ACC112 (cell line): ENCODE measurements around the gene CAMTA1.

Experiments
- H2AFZ ChIP-seq: fragments of 200-600 bp; sonication (generic); one replicate; pipeline ENCODE4 v1.6.0; 2017; ENCODE audit warnings: antibody characterized with exemption, low read length; ENCODE audit not compliant: unreplicated experiment
- H3K27ac ChIP-seq: fragments of 200-600 bp; sonication (generic); 2 replicates; pipeline ENCODE4 v1.5.1; 2014; ENCODE audit warnings: low read depth, mild to moderate bottlenecking, antibody characterized with exemption, low read length, moderate library complexity
- H3K27me3 ChIP-seq: fragments of 200-600 bp; sonication (generic); 2 replicates; pipeline ENCODE4 v1.6.1; 2014; ENCODE audit warnings: mild to moderate bottlenecking, antibody characterized with exemption, low read length, moderate library complexity, mixed read lengths; ENCODE audit not compliant: insufficient read depth
- H3K36me3 ChIP-seq: fragments of 200-600 bp; sonication (generic); 2 replicates; pipeline ENCODE4 v1.6.1; 2016; ENCODE audit warnings: mild to moderate bottlenecking, antibody characterized with exemption, low read length, moderate library complexity, mixed read lengths; ENCODE audit not compliant: insufficient read depth
- H3K4me1 ChIP-seq: fragments of 200-600 bp; sonication (generic); one replicate; pipeline ENCODE4 v1.6.1; 2016; ENCODE audit warnings: low read length, mixed read lengths; ENCODE audit not compliant: insufficient read depth, unreplicated experiment, control insufficient read depth
- H3K4me3 ChIP-seq: fragments of 200-600 bp; sonication (generic); 2 replicates; pipeline ENCODE4 v1.5.1; 2014; ENCODE audit warnings: mild to moderate bottlenecking, low read depth, low read length
- H3K79me2 ChIP-seq: fragments of 200-600 bp; sonication (generic); one replicate; pipeline ENCODE4 v1.6.0; 2016; ENCODE audit warnings: low read length; ENCODE audit not compliant: control insufficient read depth, unreplicated experiment, insufficient read depth

The CAMTA1 gene

GRCh38 chr1:7549277-7550161, 764.3 kb downstream of the CAMTA1 start:
- Histone ChIP-seq H3K36me3 (no peaks in the 10 kb centered on the region), H3K79me2 (no peaks in the 10 kb centered on the region), H3K27ac (peak overlapping the region; percentile 88), H3K27me3 (peaks cover under 1% of the 10 kb centered on the region; the same call in 1 of the 2 replicates), H3K4me3 (peak overlapping the region; percentile 45), H2AFZ (peak overlapping the region; percentile 41), H3K4me1 (peaks cover 16% of the 10 kb centered on the region)

- no peaks in the 10 kb centered on the region for H3K79me2 ChIP-seq
- H3K27ac ChIP-seq: peak overlapping the region; percentile 88
- peaks cover 8% of the 10 kb centered on the region for H3K27me3 ChIP-seq
These were observed 765.1 kb downstream of the CAMTA1 start for GRCh38 chr1:7550261-7550865.

GRCh38 chr1:7550981-7551380, 765.7 kb downstream of the CAMTA1 start:
- Histone ChIP-seq H2AFZ (no peak overlapping the region), H3K36me3 (no peaks in the 10 kb centered on the region), H3K27ac (no peak overlapping the region), H3K4me1 (peaks cover 16% of the 10 kb centered on the region), H3K27me3 (peaks cover 8% of the 10 kb centered on the region), H3K79me2 (no peaks in the 10 kb centered on the region), H3K4me3 (no peak overlapping the region)

More at GRCh38 chr1:7550261-7550865, 765.1 kb downstream of the CAMTA1 start:
- no peak overlapping the region for H2AFZ ChIP-seq
- no peak overlapping the region for H3K4me3 ChIP-seq
- H3K4me1 ChIP-seq: peaks cover 16% of the 10 kb centered on the region
- no peaks in the 10 kb centered on the region for H3K36me3 ChIP-seq

GRCh38 chr1:7551442-7551841, 766.2 kb downstream of the CAMTA1 start:
- Histone ChIP-seq H2AFZ (no peak overlapping the region), H3K4me3 (no peak overlapping the region), H3K36me3 (no peaks in the 10 kb centered on the region), H3K27me3 (peaks cover 12% of the 10 kb centered on the region), H3K27ac (no peak overlapping the region), H3K4me1 (peaks cover 16% of the 10 kb centered on the region), H3K79me2 (no peaks in the 10 kb centered on the region)

- Histone ChIP-seq H3K27me3 (peaks cover 19% of the 10 kb centered on the region), H3K4me3 (no peak overlapping the region), H3K79me2 (no peaks in the 10 kb centered on the region), H3K27ac (no peak overlapping the region), H2AFZ (no peak overlapping the region), H3K4me1 (peaks cover 16% of the 10 kb centered on the region), H3K36me3 (no peaks in the 10 kb centered on the region)
These were observed 767.1 kb downstream of the CAMTA1 start for GRCh38 chr1:7552402-7552801.

- no peak overlapping the region for H2AFZ ChIP-seq
- H3K4me3 ChIP-seq: no peak overlapping the region
- H3K27ac ChIP-seq: no peak overlapping the region
- H3K27me3 ChIP-seq: peaks cover 19% of the 10 kb centered on the region
- no peaks in the 10 kb centered on the region for H3K36me3 ChIP-seq
- H3K79me2 ChIP-seq: no peaks in the 10 kb centered on the region
- H3K4me1 ChIP-seq: peaks cover 16% of the 10 kb centered on the region
These were observed 767.9 kb downstream of the CAMTA1 start for GRCh38 chr1:7553042-7553690.

- H2AFZ ChIP-seq: no peak overlapping the region
These were observed 769.4 kb downstream of the CAMTA1 start for GRCh38 chr1:7554385-7555235.

GRCh38 chr1:7555391-7556185, 770.3 kb downstream of the CAMTA1 start:
- Histone ChIP-seq H3K4me3 (no peak overlapping the region), H2AFZ (no peak overlapping the region), H3K79me2 (no peaks in the 10 kb centered on the region), H3K27ac (no peak overlapping the region), H3K4me1 (no peaks in the 10 kb centered on the region), H3K27me3 (peaks cover 19% of the 10 kb centered on the region), H3K36me3 (no peaks in the 10 kb centered on the region)

More at GRCh38 chr1:7554385-7555235, 769.4 kb downstream of the CAMTA1 start:
- Histone ChIP-seq H3K27ac (no peak overlapping the region), H3K4me1 (peaks cover 9% of the 10 kb centered on the region), H3K4me3 (no peak overlapping the region), H3K27me3 (peaks cover 19% of the 10 kb centered on the region), H3K79me2 (no peaks in the 10 kb centered on the region), H3K36me3 (no peaks in the 10 kb centered on the region)

GRCh38 chr1:7557301-7557891, 772.1 kb downstream of the CAMTA1 start:
- Histone ChIP-seq H2AFZ (no peak overlapping the region), H3K4me1 (no peaks in the 10 kb centered on the region), H3K79me2 (no peaks in the 10 kb centered on the region), H3K4me3 (no peak overlapping the region), H3K27ac (no peak overlapping the region), H3K27me3 (peaks cover 19% of the 10 kb centered on the region), H3K36me3 (no peaks in the 10 kb centered on the region)
